ENCODE measurements around the gene LIME1. TPM values are rescaled to one million over a fixed set of nuclear protein-coding genes. Genes with fewer than 3 reads are reported as not detected.

LIME1 gene
- total RNA-seq, 1 experiment from 2014 or later, result 13.5 TPM

DNA sequence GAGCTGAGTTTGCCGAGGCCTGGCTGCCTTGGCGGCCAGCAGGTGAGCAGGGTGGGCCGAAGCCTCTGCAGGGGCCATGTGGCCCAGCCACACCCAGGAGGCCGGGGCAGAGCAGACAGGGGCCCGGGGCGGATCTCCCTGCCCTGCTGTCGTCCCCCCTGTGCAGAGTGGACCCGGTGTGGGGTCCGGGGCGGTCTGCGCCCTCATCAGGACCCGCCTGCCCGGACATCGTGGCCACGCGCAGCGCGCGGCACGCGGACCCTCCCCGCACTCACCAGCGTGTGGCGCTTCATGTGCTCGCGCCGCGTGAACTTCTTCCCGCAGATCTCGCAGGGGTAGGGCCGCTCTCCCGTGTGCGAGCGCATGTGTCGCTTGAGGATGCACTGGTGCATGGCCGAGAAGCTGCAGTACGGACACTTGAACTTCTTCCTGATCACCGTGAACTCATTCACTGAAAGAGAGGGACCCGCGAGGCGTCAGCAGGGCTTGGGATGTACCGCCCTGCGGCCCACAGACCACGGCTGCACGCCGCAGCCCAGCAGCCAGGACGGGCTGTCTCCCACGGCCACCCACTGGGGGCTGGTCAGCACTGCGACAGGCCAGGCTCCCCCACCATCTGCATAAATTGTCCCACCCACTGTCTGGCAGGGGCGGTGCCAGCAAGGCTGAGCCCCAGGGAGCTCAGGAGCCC lies 16.1 kb downstream of the LIME1 start:
- no peak overlapping the region for H2AK5ac ChIP-seq (ENCODE audit: insufficient read length, low read length)
- no peak overlapping the region for H3K4me2 ChIP-seq (ENCODE audit: insufficient read depth, insufficient read length, low read length)
- H3K36me3 Mint-ChIP-seq (ENCODE audit: insufficient read depth in 1 of 3, low read depth in 3 of 3), result peaks cover 0 to 5% (median 0%) of the 10 kb centered on the region in 3 experiments; a peak in 2 of 7 replicates
- no peak overlapping the region for H2BK12ac ChIP-seq (ENCODE audit: insufficient read length, low read depth, low read length)
- H4K8ac ChIP-seq (replicated peaks; ENCODE audit: insufficient read length, low read depth, low read length), result no peak overlapping the region
- no peaks in the 10 kb centered on the region for H3K27me3 Mint-ChIP-seq (ENCODE audit: low read depth)
- no peak overlapping the region for H3K23ac ChIP-seq (ENCODE audit: insufficient read length, low read depth, low read length)
- H3K9me3 ChIP-seq (ENCODE audit: control insufficient read depth, low read depth, low read length), result no peaks in the 10 kb centered on the region
- no peak overlapping the region for H2BK20ac ChIP-seq (ENCODE audit: low read depth, low read length, poor library complexity, severe bottlenecking)
- H4K20me1 ChIP-seq (ENCODE audit: control insufficient read depth, insufficient read depth, insufficient read length), result no peaks in the 10 kb centered on the region
- no peak overlapping the region for H3K56ac ChIP-seq (ENCODE audit: insufficient read length, low read depth, low read length)
- no peaks in the 10 kb centered on the region for H3K79me1 ChIP-seq (ENCODE audit: insufficient read depth, low read depth, low read length, poor library complexity, severe bottlenecking)
- peak overlapping the region in 1 of 3 experiments; percentile 63; a peak in 2 of 7 replicates for H3K27ac Mint-ChIP-seq
- no peaks in the 10 kb centered on the region for H3K9me3 Mint-ChIP-seq
- H2BK120ac ChIP-seq (ENCODE audit: low read depth, low read length, poor library complexity, severe bottlenecking), result no peak overlapping the region
- no peaks in the 10 kb centered on the region for H3K27me3 ChIP-seq (ENCODE audit: insufficient read depth, low read length)
- H2BK15ac ChIP-seq (ENCODE audit: low read depth, low read length), result no peak overlapping the region
- no peak overlapping the region for H3K4me3 Mint-ChIP-seq
- no peak overlapping the region for H2BK5ac ChIP-seq (ENCODE audit: insufficient read length, low read length)
- H2AFZ ChIP-seq (ENCODE audit: low read length), result no peak overlapping the region
- no peak overlapping the region for H3K9ac ChIP-seq (ENCODE audit: extremely low read depth, insufficient read length, low read length)
- peak; percentile 57 for DNase-seq
- no peaks in the 10 kb centered on the region for H3K79me2 ChIP-seq (ENCODE audit: insufficient read depth, low read length)
- TF ChIP-seq, protein P1, sequence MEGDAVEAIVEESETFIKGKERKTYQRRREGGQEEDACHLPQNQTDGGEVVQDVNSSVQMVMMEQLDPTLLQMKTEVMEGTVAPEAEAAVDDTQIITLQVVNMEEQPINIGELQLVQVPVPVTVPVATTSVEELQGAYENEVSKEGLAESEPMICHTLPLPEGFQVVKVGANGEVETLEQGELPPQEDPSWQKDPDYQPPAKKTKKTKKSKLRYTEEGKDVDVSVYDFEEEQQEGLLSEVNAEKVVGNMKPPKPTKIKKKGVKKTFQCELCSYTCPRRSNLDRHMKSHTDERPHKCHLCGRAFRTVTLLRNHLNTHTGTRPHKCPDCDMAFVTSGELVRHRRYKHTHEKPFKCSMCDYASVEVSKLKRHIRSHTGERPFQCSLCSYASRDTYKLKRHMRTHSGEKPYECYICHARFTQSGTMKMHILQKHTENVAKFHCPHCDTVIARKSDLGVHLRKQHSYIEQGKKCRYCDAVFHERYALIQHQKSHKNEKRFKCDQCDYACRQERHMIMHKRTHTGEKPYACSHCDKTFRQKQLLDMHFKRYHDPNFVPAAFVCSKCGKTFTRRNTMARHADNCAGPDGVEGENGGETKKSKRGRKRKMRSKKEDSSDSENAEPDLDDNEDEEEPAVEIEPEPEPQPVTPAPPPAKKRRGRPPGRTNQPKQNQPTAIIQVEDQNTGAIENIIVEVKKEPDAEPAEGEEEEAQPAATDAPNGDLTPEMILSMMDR (conservative IDR thresholded peaks at IDR 0.05), result peak; percentile 35; the same call in 2 of the 3 replicates
- H4K5ac ChIP-seq (ENCODE audit: insufficient read length, low read depth, low read length), result no peak overlapping the region
- no peak overlapping the region for H4K91ac ChIP-seq (ENCODE audit: insufficient read length, low read depth, low read length)
- no peak overlapping the region for H3K14ac ChIP-seq (ENCODE audit: insufficient read depth, low read length)
- no peak overlapping the region for H3K18ac ChIP-seq (ENCODE audit: insufficient read length, low read depth, low read length)
- no peak overlapping the region for H3K4ac ChIP-seq (ENCODE audit: low read depth, low read length)
- no peak overlapping the region for H3T11ph ChIP-seq (ENCODE audit: low read length)
- WGBS (ENCODE audit: extremely low coverage, insufficient read length, low lambda C conversion rate), result no CpG with 5 or more reads among the region's 50 CpGs
- no peaks in the 10 kb centered on the region; the same call in 1 of the 2 replicates for H3K4me1 ChIP-seq (ENCODE audit: insufficient read depth, low read length)
- H3K23me2 ChIP-seq (ENCODE audit: insufficient read length, low read depth, low read length, poor library complexity, severe bottlenecking), result no peaks in the 10 kb centered on the region
- H3K27ac ChIP-seq (ENCODE audit: insufficient read length, low read depth, low read length), result no peak overlapping the region
- H3K4me1 Mint-ChIP-seq, result peaks cover 14 to 22% of the 10 kb centered on the region in 2 experiments
